Esophagus squamous epithelium (tissue), 5 donors: Measurements from ENCODE around the gene HOXA7. TPM values are rescaled to one million over a fixed set of nuclear protein-coding genes. Genes with fewer than 3 reads are reported as not detected.

Experiments used
- DNase-seq: peaks from one replicate; lab custom pipeline; 2025; lab: John Stamatoyannopoulos, UW
- H3K27ac ChIP-seq, 4 donors: fragments of 200-600 bp; sonication (generic); one replicate each; pipeline ENCODE4 v1.5.1; 2016 to 2019; ENCODE audit warnings: mild to moderate bottlenecking in 1 of 4
- H3K27me3 ChIP-seq, 4 donors: fragments of 200-600 bp; sonication (generic); 1 replicate in 3 of 4; 2 replicates in 1 of 4; pipeline versions ENCODE4 v1.5.1 to v1.6.0; 2017 to 2021; ENCODE audit warnings: antibody characterized with exemption in 1 of 4
- H3K36me3 ChIP-seq, 3 donors: fragments of 200-600 bp; sonication (generic); one replicate each; pipeline ENCODE4 v1.5.1; 2016 to 2019
- H3K4me1 ChIP-seq, 3 donors: fragments of 200-600 bp; sonication (generic); one replicate each; pipeline ENCODE4 v1.5.1; 2017 to 2019
- H3K4me3 ChIP-seq, 4 donors: fragments of 200-600 bp; sonication (generic); 1 replicate in 3 of 4; 2 replicates in 1 of 4; pipeline ENCODE4 v1.5.1; 2016 to 2019; ENCODE audit warnings: mild to moderate bottlenecking in 2 of 4, moderate library complexity in 1 of 4
- H3K9me3 ChIP-seq, 3 donors: fragments of 200-600 bp; sonication (generic); one replicate each; pipeline ENCODE4 v1.5.1; 2016 to 2019
- POLR2A ChIP-seq, 4 donors: fragments of 450-650 bp; IDR thresholded peaks; one replicate each; pipeline ENCODE4 v1.6.1; 2017; ENCODE audit warnings: antibody characterized with exemption in 4 of 4, mild to moderate bottlenecking in 4 of 4, moderate library complexity in 3 of 4
- WGBS, 2 donors: methylation state at CpG; one replicate each; pipeline ENCODE4 v1.1.5; 2018; 5-methylcytosine and 5-hydroxymethylcytosine counted together
- intact Hi-C: fragments of 100-400 bp; cut with DNase I; formaldehyde crosslinking; loops from one replicate; pipeline ENCODE4 v1.15.0; 2022
- total RNA-seq, 4 donors: library from RNA; depleted of rRNA; stranded (reverse); fragments of >200 nt; gene quantifications; one replicate each; pipeline ENCODE4 v1.1.0, GENCODE V29; 2016
- TF ChIP-seq, protein P1 (sequence below), 6 experiments: fragments of 450-650 bp in 4 of 6; fragments of 200-600 bp in 2 of 6; sonication (generic) in 2 of 6; IDR thresholded peaks; one replicate each; pipeline ENCODE4 v1.5.1; 2016 to 2019; ENCODE audit warnings: antibody characterized with exemption in 6 of 6, mild to moderate bottlenecking in 4 of 6, moderate library complexity in 4 of 6
- donor health status: DM: yes; HTN: yes; CAD: no.

Gene HOXA7
- total RNA-seq, 4 donors from 2014 or later, result 0.23 to 0.76 (median 0.48) TPM

DNA sequence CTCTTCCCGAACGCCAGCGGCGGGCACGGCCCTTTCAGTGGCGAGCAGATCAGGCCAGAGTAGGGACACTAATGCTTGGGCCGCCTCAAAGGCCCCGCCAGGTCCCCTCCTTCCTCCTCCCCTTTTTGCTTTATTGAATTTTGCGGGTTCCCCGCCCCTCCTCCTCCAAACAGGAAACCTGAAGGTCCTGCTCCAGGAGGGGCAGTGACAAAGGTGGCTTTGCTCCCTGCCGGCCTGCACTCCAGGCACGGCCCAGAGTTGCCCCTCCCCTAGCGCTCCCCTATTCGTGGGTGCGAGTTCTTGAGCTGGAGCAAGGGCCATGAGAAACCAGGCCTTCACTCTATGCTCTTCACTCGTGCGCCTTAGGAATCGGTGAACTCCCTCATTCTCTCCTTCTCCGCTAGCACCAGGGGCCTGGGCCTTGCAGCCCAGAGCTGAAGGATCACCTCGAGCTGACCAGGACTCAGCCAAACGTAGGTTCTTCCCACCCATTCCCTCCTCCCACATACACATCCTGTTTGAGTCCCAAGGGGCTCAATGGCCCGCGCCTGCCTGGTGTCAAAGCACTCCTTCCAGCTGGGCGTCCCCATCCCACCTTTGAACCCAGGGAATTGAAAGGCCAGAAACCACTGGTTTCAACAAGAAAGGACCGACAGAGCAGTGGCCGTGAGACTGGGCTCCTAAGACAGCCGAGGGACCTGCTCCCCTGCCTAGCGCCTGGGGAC is 8.3 kb downstream of the HOXA7 start:
- H3K4me3 ChIP-seq, result peak overlapping the region; percentile 35 to 66 (median 50)
- H3K27me3 ChIP-seq, result peaks cover 10 to 100% (median 25%) of the 10 kb centered on the region in 4 donors
- peak overlapping the region; percentile 19 to 76 (median 42) for H3K27ac ChIP-seq
- no peaks in the 10 kb centered on the region for H3K9me3 ChIP-seq
- 29 to 67% methylated on average over 10 to 12 of the region's 28 CpGs for WGBS, 2 donors
- no peak for TF ChIP-seq POLR2A (IDR thresholded peaks at IDR 0.05)
- TF ChIP-seq, protein P1, sequence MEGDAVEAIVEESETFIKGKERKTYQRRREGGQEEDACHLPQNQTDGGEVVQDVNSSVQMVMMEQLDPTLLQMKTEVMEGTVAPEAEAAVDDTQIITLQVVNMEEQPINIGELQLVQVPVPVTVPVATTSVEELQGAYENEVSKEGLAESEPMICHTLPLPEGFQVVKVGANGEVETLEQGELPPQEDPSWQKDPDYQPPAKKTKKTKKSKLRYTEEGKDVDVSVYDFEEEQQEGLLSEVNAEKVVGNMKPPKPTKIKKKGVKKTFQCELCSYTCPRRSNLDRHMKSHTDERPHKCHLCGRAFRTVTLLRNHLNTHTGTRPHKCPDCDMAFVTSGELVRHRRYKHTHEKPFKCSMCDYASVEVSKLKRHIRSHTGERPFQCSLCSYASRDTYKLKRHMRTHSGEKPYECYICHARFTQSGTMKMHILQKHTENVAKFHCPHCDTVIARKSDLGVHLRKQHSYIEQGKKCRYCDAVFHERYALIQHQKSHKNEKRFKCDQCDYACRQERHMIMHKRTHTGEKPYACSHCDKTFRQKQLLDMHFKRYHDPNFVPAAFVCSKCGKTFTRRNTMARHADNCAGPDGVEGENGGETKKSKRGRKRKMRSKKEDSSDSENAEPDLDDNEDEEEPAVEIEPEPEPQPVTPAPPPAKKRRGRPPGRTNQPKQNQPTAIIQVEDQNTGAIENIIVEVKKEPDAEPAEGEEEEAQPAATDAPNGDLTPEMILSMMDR (IDR thresholded peaks at IDR 0.05), result no peak
- H3K36me3 ChIP-seq, result no peaks in the 10 kb centered on the region
- intact Hi-C loops, result no loop called here
- no peak for DNase-seq
- peaks cover 22 to 70% (median 23%) of the 10 kb centered on the region in 3 donors for H3K4me1 ChIP-seq

DNA sequence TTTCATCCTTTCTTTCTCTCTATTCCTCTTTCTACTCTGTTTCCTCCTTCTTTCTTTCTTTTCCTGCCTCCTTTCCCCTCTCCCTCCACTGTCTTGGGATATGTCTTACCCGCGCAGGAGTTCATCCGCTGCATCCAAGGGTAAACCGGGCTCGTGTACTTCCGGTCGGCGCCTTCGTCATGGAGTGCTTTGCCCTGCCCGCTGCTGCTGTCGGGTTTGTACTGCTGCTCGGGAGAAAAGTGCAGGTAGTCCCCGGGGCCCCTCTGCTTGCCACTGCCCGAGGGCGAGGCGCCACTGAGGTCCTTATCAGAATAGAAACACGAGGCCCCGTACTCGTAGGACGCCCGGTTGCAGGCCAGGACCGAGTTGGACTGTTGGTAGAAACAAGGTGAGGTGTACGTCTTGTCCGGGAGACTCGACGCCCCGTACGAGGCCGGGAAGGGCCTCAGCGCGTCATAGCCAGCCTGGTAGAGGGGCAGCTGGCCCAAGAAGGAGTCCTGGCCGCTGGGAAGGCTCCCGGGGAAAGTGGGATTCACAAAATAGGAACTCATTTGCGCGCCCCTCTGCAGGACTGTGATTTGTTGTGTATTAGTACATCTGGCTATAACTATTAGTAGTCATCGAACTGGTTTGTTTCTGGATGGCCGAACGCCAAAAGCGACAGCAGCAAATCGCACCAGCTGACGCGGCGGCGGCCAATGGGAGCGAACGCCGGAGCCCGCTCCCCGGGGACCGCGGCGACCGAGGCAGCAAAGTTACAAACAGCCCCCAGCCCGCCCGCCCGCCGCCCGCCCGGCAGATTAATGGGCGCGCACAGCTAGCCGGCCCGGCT is 9.1 kb downstream of the HOXA7 start, which contains the start of gene HOXA6:
Gene HOXA6, minus strand, starts transcription at position 576 of the 832 bp plus-strand sequence. Its CDS starts 25 bp downstream, at position 551.
- Histone ChIP-seq H3K27ac (peak within 1 kb of the TSS; percentile 19 to 76 (median 42)), H3K9me3 (no peaks in the 10 kb centered on the region), H3K4me3 (peak within 1 kb of the TSS; percentile 35 to 66 (median 50)), H3K4me1 (peaks cover 22 to 72% (median 23%) of the 10 kb centered on the region in 3 donors), H3K27me3 (peaks cover 4 to 100% (median 18%) of the 10 kb centered on the region in 4 donors), H3K36me3 (no peaks in the 10 kb centered on the region)
- intact Hi-C loops, result no loop called here
- no peak for DNase-seq
- WGBS, 2 donors, result 51 to 53% methylated on average over 18 to 20 of the region's 63 CpGs
- TF ChIP-seq, protein P1 (IDR thresholded peaks at IDR 0.05), result no peak
- TF ChIP-seq POLR2A (IDR thresholded peaks at IDR 0.05), result no peak

DNA sequence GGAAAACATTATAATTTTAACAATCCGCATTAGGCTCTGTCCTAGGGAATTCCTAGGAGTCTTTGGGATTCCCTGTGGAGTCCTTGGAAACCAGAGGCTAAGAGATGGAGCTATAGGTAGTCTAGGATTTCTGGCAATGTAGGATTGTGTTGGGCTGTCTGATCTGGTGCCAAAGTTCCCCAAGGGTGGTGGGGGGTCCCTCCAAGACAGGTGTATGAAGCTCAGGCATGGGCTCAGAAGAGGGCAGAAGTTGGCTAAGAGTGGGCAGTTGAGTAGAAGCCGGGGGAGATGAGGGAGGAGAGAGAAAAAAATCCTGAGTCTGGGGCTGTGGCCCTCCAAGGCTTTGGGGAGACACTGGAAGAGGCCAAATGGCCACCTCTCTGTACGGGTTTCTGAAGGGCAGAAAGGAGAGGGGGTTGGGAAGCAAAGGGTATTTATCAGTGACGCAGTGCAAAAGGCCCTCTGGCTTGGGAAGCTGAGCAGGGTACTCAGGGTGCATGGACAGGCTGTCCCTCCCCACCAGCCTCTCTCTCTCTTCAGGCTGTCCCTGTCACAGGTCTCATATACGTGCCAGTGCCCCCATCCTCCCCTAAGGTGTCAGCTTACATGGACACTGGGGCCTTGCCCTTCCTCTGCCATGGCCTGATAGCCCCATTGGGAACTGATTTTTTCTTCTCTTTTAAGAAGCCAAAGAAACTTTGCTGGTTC is 9.8 kb downstream of the HOXA7 start:
- H3K9me3 ChIP-seq, result no peaks in the 10 kb centered on the region
- H3K27ac ChIP-seq, result no peak overlapping the region
- no peak overlapping the region for H3K4me3 ChIP-seq
- no peaks in the 10 kb centered on the region for H3K36me3 ChIP-seq
- intact Hi-C loops, result no loop called here
- DNase-seq, result no peak
- H3K4me1 ChIP-seq, result peaks cover 16 to 71% (median 20%) of the 10 kb centered on the region in 3 donors
- TF ChIP-seq POLR2A (IDR thresholded peaks at IDR 0.05), result no peak
- TF ChIP-seq, protein P1 (IDR thresholded peaks at IDR 0.05), result no peak
- peaks cover 0 to 100% (median 13%) of the 10 kb centered on the region in 4 donors for H3K27me3 ChIP-seq
- WGBS, 2 donors, result 80 to 84% methylated on average over 5 of the region's 5 CpGs

DNA sequence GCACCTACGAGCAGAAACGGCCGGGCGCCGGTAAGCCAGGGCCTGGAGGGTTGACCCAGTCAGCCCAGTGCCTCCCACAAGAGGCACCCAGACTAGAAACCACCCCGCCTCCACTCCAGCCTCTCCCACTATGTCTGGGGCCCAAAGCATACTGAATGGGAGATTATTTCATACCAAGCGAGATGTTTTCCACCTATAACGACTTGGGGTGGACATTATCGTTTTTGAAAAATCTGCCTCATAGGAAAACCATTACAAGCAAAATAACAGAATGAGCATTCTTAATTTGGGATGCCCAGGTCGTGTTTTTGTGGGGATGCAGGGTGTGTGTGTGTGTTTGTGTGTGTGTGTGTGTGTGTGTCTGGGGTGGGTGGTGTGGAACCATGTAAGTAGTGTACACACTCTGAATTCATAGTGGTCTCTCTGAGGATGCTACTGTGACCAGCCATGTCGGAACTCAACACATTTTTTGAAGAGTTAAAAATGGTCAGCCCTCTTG is 10.5 kb downstream of the HOXA7 start:
- no peak for TF ChIP-seq POLR2A (IDR thresholded peaks at IDR 0.05)
- TF ChIP-seq, protein P1 (IDR thresholded peaks at IDR 0.05), result no peak
- Histone ChIP-seq H3K4me1 (peaks cover 13 to 71% (median 16%) of the 10 kb centered on the region in 3 donors), H3K27me3 (peaks cover 0 to 94% (median 7%) of the 10 kb centered on the region in 4 donors), H3K27ac (no peak overlapping the region), H3K4me3 (no peak overlapping the region), H3K36me3 (no peaks in the 10 kb centered on the region), H3K9me3 (no peaks in the 10 kb centered on the region)
- 91 to 93% methylated on average over 5 to 9 of the region's 11 CpGs for WGBS, 2 donors
- intact Hi-C loops, result no loop called here
- DNase-seq, result no peak
